Fibroblast of upper back skin (primary cell): Measurements from ENCODE around the gene NUP210.

Experiments
- DNase-seq: peaks from one replicate; pipeline ENCODE4 v3.0.0-alpha.2; 2013

Gene NUP210

DNA sequence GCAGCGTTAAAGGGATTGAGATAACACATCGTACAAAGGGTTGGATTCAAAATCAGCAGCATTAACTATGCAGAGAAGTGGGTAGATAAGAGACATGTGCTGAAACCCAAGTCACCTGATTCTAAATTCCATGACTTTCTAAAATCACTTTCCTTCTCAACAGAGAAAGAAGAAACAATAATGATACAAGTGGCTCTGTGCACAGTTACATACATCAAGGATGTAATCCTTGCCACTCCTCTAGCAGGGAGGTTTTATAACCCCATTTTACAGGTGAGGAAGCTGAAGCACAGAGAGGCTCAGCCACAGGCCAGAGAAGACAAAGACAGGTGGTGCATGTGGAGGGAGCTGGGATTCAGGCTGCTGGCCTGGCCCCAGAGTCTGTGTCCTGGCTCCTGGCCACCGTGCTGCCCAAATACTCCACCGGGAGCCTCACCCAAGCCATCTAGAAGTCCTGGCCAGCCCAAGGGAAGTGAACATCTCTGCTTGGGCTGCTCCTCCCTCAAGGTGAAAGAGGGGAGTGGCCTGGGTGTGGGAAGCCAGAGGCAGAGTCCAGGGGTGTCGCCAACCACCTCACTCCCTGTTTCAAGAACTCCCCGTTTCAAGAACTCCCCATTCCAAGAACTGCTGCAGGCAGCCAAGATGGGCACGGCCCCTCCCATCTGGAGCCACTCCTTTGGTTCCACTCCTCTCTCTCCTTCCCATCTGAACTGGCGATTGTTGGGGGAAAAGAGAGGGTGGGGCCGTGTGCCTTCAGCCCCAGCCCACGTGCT lies 147.1 kb downstream of the NUP210 start:
- DNase-seq: no peak

DNA sequence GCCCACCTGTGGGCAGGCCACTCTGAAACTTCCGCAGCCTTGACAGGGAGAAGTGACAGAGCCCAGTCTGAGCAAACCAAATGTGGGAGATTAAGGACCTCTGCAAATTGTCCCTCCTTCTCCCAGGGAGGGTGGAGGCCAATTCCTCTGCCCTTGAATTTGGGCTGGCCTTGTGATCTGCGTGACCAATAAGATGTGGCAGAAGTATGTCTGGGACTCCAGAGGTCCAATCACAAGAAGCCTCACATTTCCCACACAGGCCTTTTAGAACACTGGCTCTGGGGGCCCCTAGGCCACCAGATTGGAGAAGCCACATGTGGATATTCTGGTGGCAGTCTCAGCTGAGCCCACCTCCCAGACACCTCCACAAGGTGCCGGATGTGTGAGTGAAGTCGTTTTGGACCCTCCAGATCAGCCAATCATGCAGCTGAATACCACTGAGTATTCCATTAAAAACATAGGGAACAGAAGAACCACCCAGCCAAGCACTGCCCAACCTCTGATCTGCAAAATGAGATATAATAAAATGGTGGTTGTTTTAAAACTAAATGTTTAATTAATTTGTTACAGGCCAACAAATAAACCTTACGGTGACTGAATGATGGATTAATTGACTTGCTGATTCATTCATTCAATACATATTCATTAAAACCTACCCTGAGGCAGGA lies 150.3 kb downstream of the NUP210 start:
- DNase-seq: no peak

DNA sequence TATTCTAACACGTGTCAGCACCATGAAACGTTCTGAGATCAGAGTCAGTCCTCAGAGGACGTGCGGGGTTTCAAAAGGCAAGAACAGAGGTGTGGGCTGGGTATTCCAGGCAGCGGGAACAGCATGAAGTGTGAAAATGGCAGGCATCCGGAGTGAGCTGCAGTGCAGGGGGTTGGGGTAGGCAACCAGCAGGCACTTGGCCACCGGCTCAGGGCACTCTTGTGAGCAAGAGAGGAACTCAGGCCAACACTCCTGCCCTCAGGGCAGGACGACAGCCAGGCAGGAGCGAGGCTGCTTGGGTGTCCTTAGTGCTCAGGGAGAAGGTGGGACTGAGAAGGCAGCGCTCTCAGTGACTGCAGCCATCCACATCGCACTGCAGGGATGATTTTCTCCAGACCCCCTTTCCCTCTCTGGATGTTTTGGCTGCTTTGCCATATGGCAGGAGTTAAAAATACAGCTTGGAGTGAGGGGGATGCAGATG lies 151.1 kb downstream of the NUP210 start:
- no peak for DNase-seq

DNA sequence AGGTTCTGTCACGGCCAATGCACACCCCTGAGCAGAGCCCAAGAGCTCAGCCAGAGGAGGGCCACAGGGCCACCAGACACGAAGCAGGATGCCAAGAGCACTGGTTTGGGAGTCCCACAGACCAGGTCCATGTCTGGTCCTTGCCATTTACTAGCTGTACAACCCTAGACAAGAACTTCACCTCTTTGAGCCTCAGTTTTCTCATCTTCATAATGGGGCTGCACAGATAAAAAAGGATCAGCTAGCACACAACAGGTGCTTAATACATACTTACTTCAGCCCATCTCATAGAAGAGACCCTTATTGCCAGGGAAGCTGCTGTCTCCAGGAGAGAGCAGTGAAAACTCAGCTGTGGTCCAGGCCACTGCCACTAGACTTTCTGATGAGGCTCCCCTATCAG lies 152.0 kb downstream of the NUP210 start:
- no peak for DNase-seq

DNA sequence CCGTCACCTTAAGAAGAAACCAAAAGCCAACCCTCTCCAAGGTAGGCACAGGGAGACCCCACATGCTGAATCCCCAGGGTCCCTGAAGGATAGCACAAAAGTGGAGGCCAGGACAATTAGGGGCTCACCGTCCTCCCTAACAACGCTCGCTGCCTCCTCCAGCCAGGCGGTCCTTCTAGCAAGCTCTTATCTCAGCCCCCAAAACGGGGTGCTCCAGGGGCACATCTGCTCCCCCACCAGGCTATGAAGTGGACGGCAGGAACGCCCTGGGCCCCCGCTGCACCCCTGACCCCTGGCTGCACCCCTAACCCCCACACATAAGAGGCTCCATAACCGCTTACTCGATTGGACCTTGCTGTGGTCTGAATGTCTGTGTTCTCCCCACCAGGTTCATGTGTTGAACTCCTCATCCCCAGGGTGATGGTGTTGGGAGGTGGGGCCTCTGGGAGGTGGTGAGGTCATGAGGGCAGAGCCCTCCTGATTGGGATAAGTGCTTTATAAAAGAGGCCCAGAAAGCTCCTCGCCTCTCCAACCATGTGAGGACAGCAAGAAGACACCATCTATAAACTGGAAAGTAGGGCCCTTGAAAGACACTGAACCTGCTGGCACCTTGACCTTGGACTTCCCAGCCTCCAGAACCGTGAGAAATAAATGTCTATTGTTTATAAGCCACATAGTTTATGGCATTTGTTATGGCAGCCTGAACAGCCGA lies 153.3 kb downstream of the NUP210 start:
- DNase-seq: no peak
